GM23338 (cell line): ENCODE data around the gene NWD2. TPM values are rescaled to one million over a fixed set of nuclear protein-coding genes. Genes with fewer than 3 reads are reported as not detected.

Experiments
- ATAC-seq: fragments of 200-7000 bp; cut with Tn5 transposase; 3 replicates; pipeline ENCODE4 v1.9.1; 2020
- DNase-seq: peaks from one replicate; pipeline ENCODE4 v3.0.0-alpha.2; 2015; ENCODE audit warnings: low spot score
- H2AFZ ChIP-seq: fragments of 200-600 bp; sonication (generic); 2 replicates; pipeline ENCODE4 v1.8.0; 2016; ENCODE audit warnings: antibody characterized with exemption, mild to moderate bottlenecking, moderate library complexity
- H3F3A ChIP-seq: fragments of 200-600 bp; sonication (generic); replicated peaks from 2 replicates; pipeline ENCODE4 v1.8.0; 2017; ENCODE audit warnings: antibody characterized with exemption, mixed run types, low read depth
- H3K27ac ChIP-seq: fragments of 200-600 bp; sonication (generic); 2 replicates; pipeline ENCODE4 v1.6.1; 2016; ENCODE audit warnings: low read depth
- H3K27me3 ChIP-seq: fragments of 200-600 bp; sonication (generic); 2 replicates; pipeline ENCODE4 v1.8.0; 2016; ENCODE audit warnings: mild to moderate bottlenecking, mixed run types, moderate library complexity; ENCODE audit not compliant: insufficient read depth
- H3K36me3 ChIP-seq: fragments of 200-600 bp; sonication (generic); 2 replicates; pipeline ENCODE4 v1.8.0; 2016; ENCODE audit warnings: mild to moderate bottlenecking; ENCODE audit not compliant: insufficient read depth
- H3K4me1 ChIP-seq: fragments of 200-600 bp; sonication (generic); 2 replicates; pipeline ENCODE4 v1.8.0; 2016; ENCODE audit warnings: mild to moderate bottlenecking, moderate library complexity; ENCODE audit not compliant: insufficient read depth
- H3K4me2 ChIP-seq: fragments of 200-600 bp; sonication (generic); 2 replicates; pipeline ENCODE4 v1.7.1; 2017; ENCODE audit warnings: mixed run types
- H3K4me3 ChIP-seq: fragments of 200-600 bp; sonication (generic); 2 replicates; pipeline ENCODE4 v1.6.1; 2016; ENCODE audit warnings: mixed run types
- H3K79me2 ChIP-seq: fragments of 200-600 bp; sonication (generic); replicated peaks from 2 replicates; pipeline ENCODE4 v1.8.0; 2017; ENCODE audit warnings: mild to moderate bottlenecking; ENCODE audit not compliant: insufficient read depth
- H3K9me2 ChIP-seq: fragments of 200-600 bp; sonication (generic); 2 replicates; pipeline ENCODE4 v1.8.0; 2017; ENCODE audit not compliant: insufficient read depth
- H4K20me1 ChIP-seq: fragments of 200-600 bp; sonication (generic); replicated peaks from 2 replicates; pipeline ENCODE4 v1.8.0; 2017; ENCODE audit warnings: mild to moderate bottlenecking; ENCODE audit not compliant: insufficient read depth
- H3K27ac Mint-ChIP-seq: 2 replicates; pipeline ENCODE4 v1.8.0; 2020; ENCODE audit warnings: inconsistent platforms, mild to moderate bottlenecking, moderate library complexity, mixed read lengths
- H3K27me3 Mint-ChIP-seq: 3 replicates; pipeline ENCODE4 v1.8.0; 2022; ENCODE audit warnings: low read depth, mild to moderate bottlenecking, moderate library complexity, mixed read lengths, inconsistent platforms; ENCODE audit not compliant: insufficient read depth, poor library complexity
- H3K36me3 Mint-ChIP-seq: 3 replicates; pipeline ENCODE4 v1.8.0; 2021; ENCODE audit warnings: low read depth, mild to moderate bottlenecking, inconsistent platforms, moderate library complexity, mixed read lengths
- H3K4me1 Mint-ChIP-seq: 3 replicates; pipeline ENCODE4 v1.8.0; 2020; ENCODE audit warnings: mild to moderate bottlenecking, inconsistent platforms, mixed read lengths
- H3K4me3 Mint-ChIP-seq: 3 replicates; pipeline ENCODE4 v1.8.0; 2021; ENCODE audit warnings: moderate library complexity, mild to moderate bottlenecking, inconsistent platforms, mixed read lengths
- H3K9me3 Mint-ChIP-seq: 3 replicates; pipeline ENCODE4 v1.8.0; 2020; ENCODE audit warnings: moderate library complexity, mild to moderate bottlenecking, inconsistent platforms, mixed read lengths
- CREB1 ChIP-seq: fragments of 250-450 bp; sonication (Bioruptor Pico); IDR thresholded peaks from 2 replicates; pipeline ENCODE4 v1.5.0; 2020; ENCODE audit warnings: low read depth, mild to moderate bottlenecking, moderate library complexity
- EZH2 ChIP-seq: fragments of 200-600 bp; sonication (generic); IDR thresholded peaks from one replicate; pipeline ENCODE4 v1.8.0; 2017; ENCODE audit warnings: antibody characterized with exemption, mild to moderate bottlenecking, low read depth; ENCODE audit not compliant: unreplicated experiment
- EZH2phosphoT487 ChIP-seq: fragments of 200-600 bp; sonication (generic); IDR thresholded peaks from one replicate; pipeline ENCODE4 v1.8.1; 2018; ENCODE audit warnings: antibody characterized with exemption; ENCODE audit not compliant: unreplicated experiment
- JUNB ChIP-seq: IDR thresholded peaks from one replicate; pipeline ENCODE4 v1.6.1; 2016; ENCODE audit warnings: antibody characterized with exemption; ENCODE audit not compliant: unreplicated experiment
- NANOG ChIP-seq: IDR thresholded peaks from 2 replicates; pipeline ENCODE4 v1.6.1; 2016; ENCODE audit warnings: antibody characterized with exemption, borderline replicate concordance
- POLR2AphosphoS5 ChIP-seq: IDR thresholded peaks from 2 replicates; pipeline ENCODE4 v1.6.1; 2016; ENCODE audit warnings: antibody characterized with exemption, low read depth
- STAT1 ChIP-seq: IDR thresholded peaks from one replicate; pipeline ENCODE4 v1.6.1; 2016; ENCODE audit warnings: antibody characterized with exemption; ENCODE audit not compliant: unreplicated experiment
- ZNF114 ChIP-seq: fragments of 250-450 bp; sonication (Bioruptor Pico); IDR thresholded peaks from 2 replicates; pipeline ENCODE4 v1.5.0; 2020; ENCODE audit warnings: mild to moderate bottlenecking, moderate library complexity
- ZNF331 ChIP-seq: fragments of 250-450 bp; sonication (Bioruptor Pico); IDR thresholded peaks from 2 replicates; pipeline ENCODE4 v1.5.0; 2020; ENCODE audit warnings: low read depth, mild to moderate bottlenecking, moderate library complexity
- polyA plus RNA-seq: library from polyadenylated mRNA; unstranded; fragments of >200 nt; fragmentation: Nextera tagmentation; extraction: Ambion mirVana; gene quantifications from 2 replicates; pipeline ENCODE4 v1.2.1, GENCODE V29; 2016
- total RNA-seq: library from RNA; depleted of rRNA; stranded (reverse); fragments of >200 nt; shearing (Covaris generic); gene quantifications from 2 replicates; pipeline ENCODE4 v1.2.3, GENCODE V29; 2014
- TF ChIP-seq, protein P1 (sequence below), 2 experiments: fragments of 200-600 bp in 1 of 2; sonication (generic) in 1 of 2; conservative IDR thresholded peaks; 2 replicates each; pipeline versions ENCODE4 v1.5.1 to v1.6.1; 2016 to 2017; ENCODE audit warnings: antibody characterized with exemption in 2 of 2, low read depth in 2 of 2, mild to moderate bottlenecking in 2 of 2, moderate library complexity in 1 of 2
- TF ChIP-seq, protein P2 (sequence below): IDR thresholded peaks from one replicate; pipeline ENCODE4 v1.6.1; 2018; ENCODE audit warnings: antibody characterized with exemption; ENCODE audit not compliant: unreplicated experiment
- TF ChIP-seq, protein P3 (sequence below): IDR thresholded peaks from 2 replicates; pipeline ENCODE4 v1.6.1; 2016; ENCODE audit warnings: antibody characterized with exemption

NWD2 gene
- total and polyA plus RNA-seq, 2 experiments from 2014 or later: 0.07 TPM; not detected in 1

DNA sequence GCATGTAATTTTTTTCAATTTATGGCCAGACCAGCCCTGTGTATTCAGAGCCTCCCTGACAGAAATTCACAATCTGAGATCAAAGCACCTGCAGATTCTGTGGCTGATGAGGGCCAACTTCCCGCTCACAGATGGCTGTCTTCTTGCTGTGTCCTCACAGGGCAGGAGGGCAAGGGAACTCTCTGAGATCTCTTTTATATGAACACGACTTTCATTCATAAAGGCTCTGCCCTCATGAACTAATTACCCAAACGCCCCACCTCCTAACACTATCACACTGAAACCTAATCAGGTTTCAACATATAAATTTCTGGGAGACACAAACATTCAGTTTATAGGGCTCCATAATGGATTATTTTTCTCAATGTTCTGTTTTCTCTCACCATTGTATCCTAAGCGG is 192.6 kb downstream of the NWD2 start:
- no peaks in the 10 kb centered on the region for H3K36me3 Mint-ChIP-seq
- Histone ChIP-seq H3K9me2 (no peaks in the 10 kb centered on the region), H3K79me2 (no peaks in the 10 kb centered on the region), H2AFZ (no peak overlapping the region), H4K20me1 (no peaks in the 10 kb centered on the region), H3K4me2 (no peak overlapping the region), H3K27ac (no peak overlapping the region), H3K27me3 (no peaks in the 10 kb centered on the region), H3F3A (no peaks in the 10 kb centered on the region), H3K36me3 (no peaks in the 10 kb centered on the region), H3K4me1 (no peaks in the 10 kb centered on the region), H3K4me3 (no peak overlapping the region)
- H3K4me3 Mint-ChIP-seq: no peak overlapping the region
- no peak for TF ChIP-seq POLR2AphosphoS5
- no peak for TF ChIP-seq EZH2
- H3K27me3 Mint-ChIP-seq: peaks cover 2% of the 10 kb centered on the region
- no peak overlapping the region for H3K27ac Mint-ChIP-seq
- no peaks in the 10 kb centered on the region for H3K9me3 Mint-ChIP-seq
- no peaks in the 10 kb centered on the region; the same call in 2 of the 3 replicates for H3K4me1 Mint-ChIP-seq
- ATAC-seq (no peak), DNase-seq (no peak)

DNA sequence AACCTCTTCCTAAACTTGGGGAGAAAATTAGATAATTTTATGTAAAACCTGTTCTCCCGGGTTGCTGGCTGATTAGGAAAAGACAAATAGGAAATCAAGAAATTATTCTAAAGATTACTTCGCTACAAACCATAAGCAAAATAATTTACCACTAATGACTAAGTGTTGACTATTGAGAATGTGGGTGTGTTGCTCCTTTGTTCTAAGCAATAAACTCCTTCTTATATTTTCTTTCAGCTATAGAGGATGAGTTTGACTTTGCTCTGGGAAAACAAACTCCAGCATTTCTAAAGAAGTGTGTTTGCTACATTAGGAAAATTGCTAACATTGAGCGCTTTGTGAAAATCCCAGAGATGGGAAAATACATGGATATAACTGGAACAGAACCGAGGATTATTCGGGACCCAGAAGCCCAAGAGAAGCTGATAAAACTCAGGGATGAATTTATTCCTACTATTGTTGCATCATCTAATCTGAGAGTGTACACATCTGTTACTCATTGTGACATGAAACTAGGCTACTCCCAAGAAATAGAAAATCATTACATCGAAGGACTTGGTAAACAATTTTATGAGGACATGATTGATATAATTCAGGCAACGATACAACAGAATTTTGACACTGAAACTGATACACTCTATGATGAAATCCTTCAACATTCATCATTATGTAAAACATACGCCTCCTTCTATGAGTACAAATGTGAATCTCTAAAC is 194.2 kb downstream of the NWD2 start:
- Histone ChIP-seq H3K4me3 (no peak overlapping the region), H2AFZ (no peak overlapping the region), H3K4me1 (no peaks in the 10 kb centered on the region), H3K27ac (no peak overlapping the region), H3K79me2 (no peaks in the 10 kb centered on the region), H3K9me2 (no peaks in the 10 kb centered on the region), H3F3A (no peaks in the 10 kb centered on the region), H4K20me1 (no peaks in the 10 kb centered on the region), H3K4me2 (no peak overlapping the region), H3K27me3 (no peaks in the 10 kb centered on the region), H3K36me3 (no peaks in the 10 kb centered on the region)
- H3K4me3 Mint-ChIP-seq: no peak overlapping the region
- ATAC-seq: no peak
- no peaks in the 10 kb centered on the region; the same call in 2 of the 3 replicates for H3K4me1 Mint-ChIP-seq
- no peaks in the 10 kb centered on the region for H3K36me3 Mint-ChIP-seq
- no peak for DNase-seq
- no peaks in the 10 kb centered on the region for H3K9me3 Mint-ChIP-seq
- H3K27ac Mint-ChIP-seq: no peak overlapping the region
- peaks cover 2% of the 10 kb centered on the region for H3K27me3 Mint-ChIP-seq
- TF ChIP-seq ZNF114 (CRISPR knock-in tag) (no peak), ZNF331 (no peak), CREB1 (CRISPR knock-in tag) (no peak), STAT1 (no peak), EZH2 (no peak), NANOG (no peak), JUNB (no peak), EZH2phosphoT487 (no peak)
- TF ChIP-seq, protein P1, sequence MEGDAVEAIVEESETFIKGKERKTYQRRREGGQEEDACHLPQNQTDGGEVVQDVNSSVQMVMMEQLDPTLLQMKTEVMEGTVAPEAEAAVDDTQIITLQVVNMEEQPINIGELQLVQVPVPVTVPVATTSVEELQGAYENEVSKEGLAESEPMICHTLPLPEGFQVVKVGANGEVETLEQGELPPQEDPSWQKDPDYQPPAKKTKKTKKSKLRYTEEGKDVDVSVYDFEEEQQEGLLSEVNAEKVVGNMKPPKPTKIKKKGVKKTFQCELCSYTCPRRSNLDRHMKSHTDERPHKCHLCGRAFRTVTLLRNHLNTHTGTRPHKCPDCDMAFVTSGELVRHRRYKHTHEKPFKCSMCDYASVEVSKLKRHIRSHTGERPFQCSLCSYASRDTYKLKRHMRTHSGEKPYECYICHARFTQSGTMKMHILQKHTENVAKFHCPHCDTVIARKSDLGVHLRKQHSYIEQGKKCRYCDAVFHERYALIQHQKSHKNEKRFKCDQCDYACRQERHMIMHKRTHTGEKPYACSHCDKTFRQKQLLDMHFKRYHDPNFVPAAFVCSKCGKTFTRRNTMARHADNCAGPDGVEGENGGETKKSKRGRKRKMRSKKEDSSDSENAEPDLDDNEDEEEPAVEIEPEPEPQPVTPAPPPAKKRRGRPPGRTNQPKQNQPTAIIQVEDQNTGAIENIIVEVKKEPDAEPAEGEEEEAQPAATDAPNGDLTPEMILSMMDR (conservative IDR thresholded peaks at IDR 0.05; ENCODE audit: low read depth in 2 of 2): no peak
- TF ChIP-seq, protein P2, sequence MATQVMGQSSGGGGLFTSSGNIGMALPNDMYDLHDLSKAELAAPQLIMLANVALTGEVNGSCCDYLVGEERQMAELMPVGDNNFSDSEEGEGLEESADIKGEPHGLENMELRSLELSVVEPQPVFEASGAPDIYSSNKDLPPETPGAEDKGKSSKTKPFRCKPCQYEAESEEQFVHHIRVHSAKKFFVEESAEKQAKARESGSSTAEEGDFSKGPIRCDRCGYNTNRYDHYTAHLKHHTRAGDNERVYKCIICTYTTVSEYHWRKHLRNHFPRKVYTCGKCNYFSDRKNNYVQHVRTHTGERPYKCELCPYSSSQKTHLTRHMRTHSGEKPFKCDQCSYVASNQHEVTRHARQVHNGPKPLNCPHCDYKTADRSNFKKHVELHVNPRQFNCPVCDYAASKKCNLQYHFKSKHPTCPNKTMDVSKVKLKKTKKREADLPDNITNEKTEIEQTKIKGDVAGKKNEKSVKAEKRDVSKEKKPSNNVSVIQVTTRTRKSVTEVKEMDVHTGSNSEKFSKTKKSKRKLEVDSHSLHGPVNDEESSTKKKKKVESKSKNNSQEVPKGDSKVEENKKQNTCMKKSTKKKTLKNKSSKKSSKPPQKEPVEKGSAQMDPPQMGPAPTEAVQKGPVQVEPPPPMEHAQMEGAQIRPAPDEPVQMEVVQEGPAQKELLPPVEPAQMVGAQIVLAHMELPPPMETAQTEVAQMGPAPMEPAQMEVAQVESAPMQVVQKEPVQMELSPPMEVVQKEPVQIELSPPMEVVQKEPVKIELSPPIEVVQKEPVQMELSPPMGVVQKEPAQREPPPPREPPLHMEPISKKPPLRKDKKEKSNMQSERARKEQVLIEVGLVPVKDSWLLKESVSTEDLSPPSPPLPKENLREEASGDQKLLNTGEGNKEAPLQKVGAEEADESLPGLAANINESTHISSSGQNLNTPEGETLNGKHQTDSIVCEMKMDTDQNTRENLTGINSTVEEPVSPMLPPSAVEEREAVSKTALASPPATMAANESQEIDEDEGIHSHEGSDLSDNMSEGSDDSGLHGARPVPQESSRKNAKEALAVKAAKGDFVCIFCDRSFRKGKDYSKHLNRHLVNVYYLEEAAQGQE: no peak
- TF ChIP-seq, protein P3, sequence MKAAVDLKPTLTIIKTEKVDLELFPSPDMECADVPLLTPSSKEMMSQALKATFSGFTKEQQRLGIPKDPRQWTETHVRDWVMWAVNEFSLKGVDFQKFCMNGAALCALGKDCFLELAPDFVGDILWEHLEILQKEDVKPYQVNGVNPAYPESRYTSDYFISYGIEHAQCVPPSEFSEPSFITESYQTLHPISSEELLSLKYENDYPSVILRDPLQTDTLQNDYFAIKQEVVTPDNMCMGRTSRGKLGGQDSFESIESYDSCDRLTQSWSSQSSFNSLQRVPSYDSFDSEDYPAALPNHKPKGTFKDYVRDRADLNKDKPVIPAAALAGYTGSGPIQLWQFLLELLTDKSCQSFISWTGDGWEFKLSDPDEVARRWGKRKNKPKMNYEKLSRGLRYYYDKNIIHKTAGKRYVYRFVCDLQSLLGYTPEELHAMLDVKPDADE: no peak
